ENCODE measurements around the gene KRT72. TPM values are rescaled to one million over a fixed set of nuclear protein-coding genes. Genes with fewer than 3 reads are reported as not detected.
A peak's percentile ranks its signal among the peaks of the same experiment; 100 is the strongest.

The KRT72 gene
- total RNA-seq, 3 donors from 2014 or later: not detected

GRCh38 chr12:52585066-52585465, 16.2 kb downstream of the KRT72 start:
- Histone ChIP-seq H3K27me3 (no peaks in the 10 kb centered on the region), H3K9me3 (no peaks in the 10 kb centered on the region), H3K4me3 (no peak overlapping the region), H3K4me1 (no peaks in the 10 kb centered on the region), H3K27ac (no peak overlapping the region), H3K36me3 (no peaks in the 10 kb centered on the region)
- no peak for DNase-seq (ENCODE audit: low spot score in 2 of 2)
- TF ChIP-seq CTCF (IDR thresholded peaks at IDR 0.05): no peak
- TF ChIP-seq POLR2AphosphoS5 (IDR thresholded peaks at IDR 0.05): no peak
- TF ChIP-seq POLR2A (IDR thresholded peaks at IDR 0.05): no peak
- intact Hi-C loops (cut with DNase I; ENCODE audit: low total_unique reads): loop anchor here (5.0 kb wide), 1 partner anchor 448 kb away; no protein-coding TSS in a partner anchor

GRCh38 chr12:52584156-52584682, 17.0 kb downstream of the KRT72 start:
- H3K9me3 ChIP-seq: no peaks in the 10 kb centered on the region
- H3K27ac ChIP-seq: no peak overlapping the region
- intact Hi-C loops (cut with DNase I; ENCODE audit: low total_unique reads): loop anchor here (5.0 kb wide), 1 partner anchor 293 kb away; no protein-coding TSS in a partner anchor
- DNase-seq (ENCODE audit: low spot score in 2 of 2): no peak
- TF ChIP-seq POLR2AphosphoS5 (IDR thresholded peaks at IDR 0.05) (no peak), POLR2A (IDR thresholded peaks at IDR 0.05) (no peak), CTCF (IDR thresholded peaks at IDR 0.05) (no peak)
- no peaks in the 10 kb centered on the region for H3K36me3 ChIP-seq
- H3K4me1 ChIP-seq: no peaks in the 10 kb centered on the region
- H3K27me3 ChIP-seq: no peaks in the 10 kb centered on the region
- no peak overlapping the region for H3K4me3 ChIP-seq

GRCh38 chr12:52582971-52583456, 18.2 kb downstream of the KRT72 start:
- TF ChIP-seq POLR2A (IDR thresholded peaks at IDR 0.05): no peak
- TF ChIP-seq CTCF (IDR thresholded peaks at IDR 0.05): peak; percentile 76 to 83 (median 82)
- peak in 1 of 3 donors; percentile 44 for TF ChIP-seq POLR2AphosphoS5 (IDR thresholded peaks at IDR 0.05)
- intact Hi-C loops (cut with DNase I; ENCODE audit: low total_unique reads): loop anchor here (5.0 kb wide), 1 partner anchor 294 kb away; no protein-coding TSS in a partner anchor
- Histone ChIP-seq H3K36me3 (no peaks in the 10 kb centered on the region), H3K27ac (peak overlapping the region; percentile 52 to 53), H3K27me3 (no peaks in the 10 kb centered on the region), H3K9me3 (no peaks in the 10 kb centered on the region), H3K4me3 (no peak overlapping the region), H3K4me1 (no peaks in the 10 kb centered on the region)
- DNase-seq (ENCODE audit: low spot score in 2 of 2): peak; percentile 68 to 75

GRCh38 chr12:52582486-52582885, 18.8 kb downstream of the KRT72 start:
- intact Hi-C loops (cut with DNase I; ENCODE audit: low total_unique reads): loop anchor here (5.0 kb wide), 1 partner anchor 295 kb away; no protein-coding TSS in a partner anchor
- Histone ChIP-seq H3K4me1 (no peaks in the 10 kb centered on the region), H3K4me3 (no peak overlapping the region), H3K27me3 (no peaks in the 10 kb centered on the region), H3K27ac (peak overlapping the region; percentile 52 to 53), H3K36me3 (no peaks in the 10 kb centered on the region), H3K9me3 (no peaks in the 10 kb centered on the region)
- TF ChIP-seq POLR2AphosphoS5 (IDR thresholded peaks at IDR 0.05) (no peak), POLR2A (IDR thresholded peaks at IDR 0.05) (no peak), CTCF (IDR thresholded peaks at IDR 0.05) (no peak)
- no peak for DNase-seq (ENCODE audit: low spot score in 2 of 2)

- intact Hi-C loops (cut with DNase I; ENCODE audit: low total_unique reads): loop anchor here (5.0 kb wide), 1 partner anchor 296 kb away; no protein-coding TSS in a partner anchor
- DNase-seq (ENCODE audit: low spot score in 2 of 2): no peak
- Histone ChIP-seq H3K27me3 (no peaks in the 10 kb centered on the region), H3K36me3 (no peaks in the 10 kb centered on the region), H3K4me3 (no peak overlapping the region), H3K9me3 (no peaks in the 10 kb centered on the region), H3K4me1 (no peaks in the 10 kb centered on the region), H3K27ac (peak overlapping the region; percentile 74 to 78)
- no peak for TF ChIP-seq POLR2A (IDR thresholded peaks at IDR 0.05)
Measured at GRCh38 chr12:52581481-52581880, 19.8 kb downstream of the KRT72 start.

All from breast epithelium (tissue), 4 donors.